ENCODE data around the gene GPATCH8.

GPATCH8 gene

GRCh38 chr17:44389281-44389680 is 113.9 kb downstream of the GPATCH8 start, which contains the start of gene ITGA2B:
ITGA2B (minus strand) TSS chr17:44389649; CDS start chr17:44389473, 176 bp downstream.
- Histone ChIP-seq H3K4me1 (ENCODE audit: insufficient read depth, low read length) (peaks cover 12% of the 10 kb centered on the region), H3K4me3 (ENCODE audit: low read depth in 1 of 2, low read length in 2 of 2) (no peak within 1 kb of the TSS), H3K36me3 (ENCODE audit: insufficient read depth, low read length) (no peaks in the 10 kb centered on the region), H3K27me3 (ENCODE audit: control insufficient read depth in 1 of 2, insufficient read depth in 2 of 2, low read length in 2 of 2) (peaks cover 0 to 6% of the 10 kb centered on the region in 2 donors), H3K9me3 (ENCODE audit: low read length) (no peaks in the 10 kb centered on the region), H3K9ac (ENCODE audit: low read length) (no peak within 1 kb of the TSS), H3K27ac (ENCODE audit: low read depth, low read length) (no peak within 1 kb of the TSS)

GRCh38 chr17:44387804-44388203 is 115.4 kb downstream of the GPATCH8 start:
- Histone ChIP-seq H3K27ac (ENCODE audit: low read depth, low read length) (no peak overlapping the region), H3K27me3 (ENCODE audit: control insufficient read depth in 1 of 2, insufficient read depth in 2 of 2, low read length in 2 of 2) (peaks cover 0 to 7% of the 10 kb centered on the region in 2 donors), H3K4me3 (ENCODE audit: low read depth in 1 of 2, low read length in 2 of 2) (no peak overlapping the region), H3K36me3 (ENCODE audit: insufficient read depth, low read length) (no peaks in the 10 kb centered on the region), H3K9ac (ENCODE audit: low read length) (no peak overlapping the region), H3K4me1 (ENCODE audit: insufficient read depth, low read length) (peaks cover 12% of the 10 kb centered on the region), H3K9me3 (ENCODE audit: low read length) (no peaks in the 10 kb centered on the region)

- H3K27ac ChIP-seq (ENCODE audit: low read depth, low read length), result no peak overlapping the region
- no peaks in the 10 kb centered on the region for H3K9me3 ChIP-seq (ENCODE audit: low read length)
- peaks cover 0 to 7% of the 10 kb centered on the region in 2 donors for H3K27me3 ChIP-seq (ENCODE audit: control insufficient read depth in 1 of 2, insufficient read depth in 2 of 2, low read length in 2 of 2)
- no peak overlapping the region for H3K9ac ChIP-seq (ENCODE audit: low read length)
- H3K36me3 ChIP-seq (ENCODE audit: insufficient read depth, low read length), result no peaks in the 10 kb centered on the region
- H3K4me3 ChIP-seq (ENCODE audit: low read depth in 1 of 2, low read length in 2 of 2), result peak overlapping the region in 1 of 2 donors; percentile 56
- H3K4me1 ChIP-seq (ENCODE audit: insufficient read depth, low read length), result peaks cover 12% of the 10 kb centered on the region
Measured at GRCh38 chr17:44386182-44386525, 117.1 kb downstream of the GPATCH8 start.

- H3K9me3 ChIP-seq (ENCODE audit: low read length), result no peaks in the 10 kb centered on the region
- H3K4me1 ChIP-seq (ENCODE audit: insufficient read depth, low read length), result peaks cover 12% of the 10 kb centered on the region
- H3K36me3 ChIP-seq (ENCODE audit: insufficient read depth, low read length), result no peaks in the 10 kb centered on the region
- H3K9ac ChIP-seq (ENCODE audit: low read length), result no peak overlapping the region
- peak overlapping the region; percentile 25 to 56 for H3K4me3 ChIP-seq (ENCODE audit: low read depth in 1 of 2, low read length in 2 of 2)
- H3K27me3 ChIP-seq (ENCODE audit: control insufficient read depth in 1 of 2, insufficient read depth in 2 of 2, low read length in 2 of 2), result peaks cover 0 to 7% of the 10 kb centered on the region in 2 donors
- H3K27ac ChIP-seq (ENCODE audit: low read depth, low read length), result no peak overlapping the region
Measured at GRCh38 chr17:44385287-44386181, 117.7 kb downstream of the GPATCH8 start.

- H3K27me3 ChIP-seq (ENCODE audit: control insufficient read depth in 1 of 2, insufficient read depth in 2 of 2, low read length in 2 of 2), result peaks cover 0 to 7% of the 10 kb centered on the region in 2 donors
- no peak overlapping the region for H3K27ac ChIP-seq (ENCODE audit: low read depth, low read length)
- H3K4me1 ChIP-seq (ENCODE audit: insufficient read depth, low read length), result peaks cover 12% of the 10 kb centered on the region
- H3K9ac ChIP-seq (ENCODE audit: low read length), result no peak overlapping the region
- no peaks in the 10 kb centered on the region for H3K9me3 ChIP-seq (ENCODE audit: low read length)
- H3K4me3 ChIP-seq (ENCODE audit: low read depth in 1 of 2, low read length in 2 of 2), result peak overlapping the region; percentile 25 to 56
- H3K36me3 ChIP-seq (ENCODE audit: insufficient read depth, low read length), result no peaks in the 10 kb centered on the region
Measured at GRCh38 chr17:44384823-44385286, 118.4 kb downstream of the GPATCH8 start.

- Histone ChIP-seq H3K9me3 (ENCODE audit: low read length) (no peaks in the 10 kb centered on the region), H3K27ac (ENCODE audit: low read depth, low read length) (no peak overlapping the region), H3K4me1 (ENCODE audit: insufficient read depth, low read length) (peaks cover 12% of the 10 kb centered on the region), H3K9ac (ENCODE audit: low read length) (no peak overlapping the region), H3K4me3 (ENCODE audit: low read depth in 1 of 2, low read length in 2 of 2) (peak overlapping the region; percentile 25 to 56), H3K27me3 (ENCODE audit: control insufficient read depth in 1 of 2, insufficient read depth in 2 of 2, low read length in 2 of 2) (peaks cover 0 to 7% of the 10 kb centered on the region in 2 donors), H3K36me3 (ENCODE audit: insufficient read depth, low read length) (no peaks in the 10 kb centered on the region)
Measured at GRCh38 chr17:44384281-44384822, 118.9 kb downstream of the GPATCH8 start.

- Histone ChIP-seq H3K27me3 (ENCODE audit: control insufficient read depth in 1 of 2, insufficient read depth in 2 of 2, low read length in 2 of 2) (peaks cover 0 to 7% of the 10 kb centered on the region in 2 donors), H3K36me3 (ENCODE audit: insufficient read depth, low read length) (no peaks in the 10 kb centered on the region), H3K4me1 (ENCODE audit: insufficient read depth, low read length) (peaks cover 12% of the 10 kb centered on the region), H3K9me3 (ENCODE audit: low read length) (no peaks in the 10 kb centered on the region), H3K9ac (ENCODE audit: low read length) (no peak overlapping the region), H3K4me3 (ENCODE audit: low read depth in 1 of 2, low read length in 2 of 2) (no peak overlapping the region), H3K27ac (ENCODE audit: low read depth, low read length) (no peak overlapping the region)
Measured at GRCh38 chr17:44383861-44384260, 119.3 kb downstream of the GPATCH8 start.

- Histone ChIP-seq H3K27ac (ENCODE audit: low read depth, low read length) (no peak overlapping the region), H3K9me3 (ENCODE audit: low read length) (no peaks in the 10 kb centered on the region), H3K4me3 (ENCODE audit: low read depth in 1 of 2, low read length in 2 of 2) (no peak overlapping the region), H3K27me3 (ENCODE audit: control insufficient read depth in 1 of 2, insufficient read depth in 2 of 2, low read length in 2 of 2) (peaks cover 0 to 7% of the 10 kb centered on the region in 2 donors), H3K9ac (ENCODE audit: low read length) (no peak overlapping the region), H3K36me3 (ENCODE audit: insufficient read depth, low read length) (no peaks in the 10 kb centered on the region), H3K4me1 (ENCODE audit: insufficient read depth, low read length) (peaks cover 12% of the 10 kb centered on the region)
Measured at GRCh38 chr17:44383363-44383762, 119.8 kb downstream of the GPATCH8 start.

GRCh38 chr17:44382917-44383316 is 120.3 kb downstream of the GPATCH8 start:
- Histone ChIP-seq H3K9ac (ENCODE audit: low read length) (no peak overlapping the region), H3K27me3 (ENCODE audit: control insufficient read depth in 1 of 2, insufficient read depth in 2 of 2, low read length in 2 of 2) (peaks cover 0 to 7% of the 10 kb centered on the region in 2 donors), H3K4me1 (ENCODE audit: insufficient read depth, low read length) (peaks cover 12% of the 10 kb centered on the region), H3K9me3 (ENCODE audit: low read length) (no peaks in the 10 kb centered on the region), H3K4me3 (ENCODE audit: low read depth in 1 of 2, low read length in 2 of 2) (no peak overlapping the region), H3K27ac (ENCODE audit: low read depth, low read length) (no peak overlapping the region), H3K36me3 (ENCODE audit: insufficient read depth, low read length) (no peaks in the 10 kb centered on the region)

GRCh38 chr17:44381810-44382305 is 121.3 kb downstream of the GPATCH8 start:
- no peaks in the 10 kb centered on the region for H3K36me3 ChIP-seq (ENCODE audit: insufficient read depth, low read length)
- H3K4me3 ChIP-seq (ENCODE audit: low read depth in 1 of 2, low read length in 2 of 2), result no peak overlapping the region
- no peak overlapping the region for H3K27ac ChIP-seq (ENCODE audit: low read depth, low read length)
- H3K4me1 ChIP-seq (ENCODE audit: insufficient read depth, low read length), result peaks cover 12% of the 10 kb centered on the region
- H3K27me3 ChIP-seq (ENCODE audit: control insufficient read depth in 1 of 2, insufficient read depth in 2 of 2, low read length in 2 of 2), result peaks cover 0 to 7% of the 10 kb centered on the region in 2 donors
- H3K9me3 ChIP-seq (ENCODE audit: low read length), result no peaks in the 10 kb centered on the region
- H3K9ac ChIP-seq (ENCODE audit: low read length), result no peak overlapping the region

- peaks cover 0 to 7% of the 10 kb centered on the region in 2 donors for H3K27me3 ChIP-seq (ENCODE audit: control insufficient read depth in 1 of 2, insufficient read depth in 2 of 2, low read length in 2 of 2)
- peaks cover 11% of the 10 kb centered on the region for H3K4me1 ChIP-seq (ENCODE audit: insufficient read depth, low read length)
- no peak overlapping the region for H3K27ac ChIP-seq (ENCODE audit: low read depth, low read length)
Measured at GRCh38 chr17:44380767-44381166, 122.4 kb downstream of the GPATCH8 start.

More at GRCh38 chr17:44380767-44381166, 122.4 kb downstream of the GPATCH8 start:
- no peak overlapping the region for H3K9ac ChIP-seq (ENCODE audit: low read length)
- no peaks in the 10 kb centered on the region for H3K9me3 ChIP-seq (ENCODE audit: low read length)
- no peaks in the 10 kb centered on the region for H3K36me3 ChIP-seq (ENCODE audit: insufficient read depth, low read length)
- no peak overlapping the region for H3K4me3 ChIP-seq (ENCODE audit: low read depth in 1 of 2, low read length in 2 of 2)

All from muscle layer of colon (tissue), 2 donors.